ENCODE data around the gene PCDHGA7.
"Not testable (repeated sequence)": the region's sequence is repeated elsewhere in the genome, so short reads cannot be mapped to it uniquely, and the experiment has no call there.

PCDHGA7 gene

DNA sequence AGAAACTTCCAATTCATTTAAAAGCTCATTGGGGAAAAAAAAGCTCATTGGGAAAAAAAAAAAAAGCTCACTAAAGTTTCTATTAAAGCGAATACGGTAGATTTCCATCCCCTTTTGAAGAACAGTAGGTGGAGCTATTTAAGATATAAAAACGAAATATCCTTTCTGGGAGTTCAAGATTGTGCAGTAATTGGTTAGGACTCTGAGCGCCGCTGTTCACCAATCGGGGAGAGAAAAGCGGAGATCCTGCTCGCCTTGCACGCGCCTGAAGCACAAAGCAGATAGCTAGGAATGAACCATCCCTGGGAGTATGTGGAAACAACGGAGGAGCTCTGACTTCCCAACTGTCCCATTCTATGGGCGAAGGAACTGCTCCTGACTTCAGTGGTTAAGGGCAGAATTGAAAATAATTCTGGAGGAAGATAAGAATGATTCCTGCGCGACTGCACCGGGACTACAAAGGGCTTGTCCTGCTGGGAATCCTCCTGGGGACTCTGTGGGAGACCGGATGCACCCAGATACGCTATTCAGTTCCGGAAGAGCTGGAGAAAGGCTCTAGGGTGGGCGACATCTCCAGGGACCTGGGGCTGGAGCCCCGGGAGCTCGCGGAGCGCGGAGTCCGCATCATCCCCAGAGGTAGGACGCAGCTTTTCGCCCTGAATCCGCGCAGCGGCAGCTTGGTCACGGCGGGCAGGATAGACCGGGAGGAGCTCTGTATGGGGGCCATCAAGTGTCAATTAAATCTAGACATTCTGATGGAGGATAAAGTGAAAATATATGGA, 48.0 kb downstream of the PCDHGA7 start, which contains the start of gene PCDHGA12:
Gene PCDHGA12 (plus strand): TSS at position 176 of the 782 bp plus-strand sequence. CDS start 253 bp downstream, at position 429.
- DNase-seq (ENCODE audit: low read depth) = no peak

DNA sequence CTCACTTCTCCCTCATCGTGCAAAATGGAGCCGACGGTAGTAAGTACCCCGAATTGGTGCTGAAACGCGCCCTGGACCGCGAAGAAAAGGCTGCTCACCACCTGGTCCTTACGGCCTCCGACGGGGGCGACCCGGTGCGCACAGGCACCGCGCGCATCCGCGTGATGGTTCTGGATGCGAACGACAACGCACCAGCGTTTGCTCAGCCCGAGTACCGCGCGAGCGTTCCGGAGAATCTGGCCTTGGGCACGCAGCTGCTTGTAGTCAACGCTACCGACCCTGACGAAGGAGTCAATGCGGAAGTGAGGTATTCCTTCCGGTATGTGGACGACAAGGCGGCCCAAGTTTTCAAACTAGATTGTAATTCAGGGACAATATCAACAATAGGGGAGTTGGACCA, 48.7 kb downstream of the PCDHGA7 start:
- DNase-seq (ENCODE audit: low read depth) = no peak

DNA sequence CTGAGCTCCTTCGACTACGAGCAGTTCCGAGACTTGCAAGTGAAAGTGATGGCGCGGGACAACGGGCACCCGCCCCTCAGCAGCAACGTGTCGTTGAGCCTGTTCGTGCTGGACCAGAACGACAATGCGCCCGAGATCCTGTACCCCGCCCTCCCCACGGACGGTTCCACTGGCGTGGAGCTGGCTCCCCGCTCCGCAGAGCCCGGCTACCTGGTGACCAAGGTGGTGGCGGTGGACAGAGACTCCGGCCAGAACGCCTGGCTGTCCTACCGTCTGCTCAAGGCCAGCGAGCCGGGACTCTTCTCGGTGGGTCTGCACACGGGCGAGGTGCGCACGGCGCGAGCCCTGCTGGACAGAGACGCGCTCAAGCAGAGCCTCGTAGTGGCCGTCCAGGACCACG, 49.8 kb downstream of the PCDHGA7 start:
- DNase-seq (ENCODE audit: low read depth) = not testable (repeated sequence)

DNA sequence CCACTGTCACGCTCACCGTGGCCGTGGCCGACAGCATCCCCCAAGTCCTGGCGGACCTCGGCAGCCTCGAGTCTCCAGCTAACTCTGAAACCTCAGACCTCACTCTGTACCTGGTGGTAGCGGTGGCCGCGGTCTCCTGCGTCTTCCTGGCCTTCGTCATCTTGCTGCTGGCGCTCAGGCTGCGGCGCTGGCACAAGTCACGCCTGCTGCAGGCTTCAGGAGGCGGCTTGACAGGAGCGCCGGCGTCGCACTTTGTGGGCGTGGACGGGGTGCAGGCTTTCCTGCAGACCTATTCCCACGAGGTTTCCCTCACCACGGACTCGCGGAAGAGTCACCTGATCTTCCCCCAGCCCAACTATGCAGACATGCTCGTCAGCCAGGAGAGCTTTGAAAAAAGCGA, 50.2 kb downstream of the PCDHGA7 start:
- not testable (repeated sequence) for DNase-seq (ENCODE audit: low read depth)

DNA sequence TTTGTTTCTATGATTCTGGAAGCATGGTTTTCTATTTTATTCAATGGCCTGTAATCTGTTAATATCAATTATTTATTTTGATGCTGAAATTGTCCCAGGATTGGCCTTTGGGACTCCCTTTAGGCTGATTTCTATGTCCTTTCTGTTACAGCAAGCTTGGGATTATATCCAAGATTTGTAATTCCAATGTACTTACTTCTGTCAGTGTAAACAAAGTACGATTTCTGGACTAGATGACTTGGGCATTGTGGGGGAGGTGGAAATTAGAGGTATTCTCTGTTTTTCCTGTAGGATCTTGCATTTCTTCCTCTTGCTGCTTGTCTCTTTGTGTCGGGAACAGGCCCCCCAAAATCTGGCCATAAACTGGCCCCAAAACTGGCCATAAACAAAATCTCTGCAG, 51.5 kb downstream of the PCDHGA7 start:
- no peak for DNase-seq (ENCODE audit: low read depth)

Data from activated T-helper 9 cell treated with anti-CD3 and anti-CD28 coated beads, Interleukin-2, amount 50 U/mL, for 16 hours (primary cell).